Kidney epithelial cell (primary cell): ENCODE results near the gene DIP2C. TPM values are rescaled to one million over a fixed set of nuclear protein-coding genes. Genes with fewer than 3 reads are reported as not detected.
"Not testable (repeated sequence)": the region's sequence is repeated elsewhere in the genome, so short reads cannot be mapped to it uniquely, and the experiment has no call there.

Source experiments
- DNase-seq: peaks from one replicate; pipeline ENCODE4 v3.0.0-alpha.2; 2010; ENCODE audit warnings: low read depth
- H3K27me3 ChIP-seq: 2 replicates; pipeline ENCODE4 v1.6.0; 2011; ENCODE audit warnings: low read length; ENCODE audit not compliant: control insufficient read depth, insufficient read depth
- H3K36me3 ChIP-seq: 2 replicates; pipeline ENCODE4 v1.5.1; 2011; ENCODE audit warnings: low read length; ENCODE audit not compliant: control insufficient read depth, insufficient read depth
- H3K4me3 ChIP-seq: 2 replicates; pipeline ENCODE4 v1.5.1; 2011; ENCODE audit warnings: low read depth, mild to moderate bottlenecking, control low read depth, low read length
- CTCF ChIP-seq: IDR thresholded peaks from 2 replicates; pipeline ENCODE4 v1.5.1; 2011; ENCODE audit warnings: mild to moderate bottlenecking, moderate library complexity, low read length, control low read depth, inconsistent platforms; ENCODE audit not compliant: insufficient read depth, poor library complexity, severe bottlenecking
- total RNA-seq: library from RNA; depleted of rRNA; stranded (reverse); fragments of >200 nt; gene quantifications from 2 replicates; pipeline ENCODE4 v1.2.3, GENCODE V29; 2015

Gene DIP2C
- total RNA-seq, 1 donor from 2014 or later: 19.2 TPM

- no peak for DNase-seq
- Histone ChIP-seq H3K36me3 (no peaks in the 10 kb centered on the region), H3K27me3 (no peaks in the 10 kb centered on the region), H3K4me3 (no peak overlapping the region)
- no peak for TF ChIP-seq CTCF
Measured at GRCh38 chr10:660413-660969, 29.0 kb downstream of the DIP2C start.

GRCh38 chr10:659688-660141 is 29.8 kb downstream of the DIP2C start:
- Histone ChIP-seq H3K27me3 (no peaks in the 10 kb centered on the region), H3K4me3 (no peak overlapping the region)
- peak; percentile 65 for DNase-seq

DNA sequence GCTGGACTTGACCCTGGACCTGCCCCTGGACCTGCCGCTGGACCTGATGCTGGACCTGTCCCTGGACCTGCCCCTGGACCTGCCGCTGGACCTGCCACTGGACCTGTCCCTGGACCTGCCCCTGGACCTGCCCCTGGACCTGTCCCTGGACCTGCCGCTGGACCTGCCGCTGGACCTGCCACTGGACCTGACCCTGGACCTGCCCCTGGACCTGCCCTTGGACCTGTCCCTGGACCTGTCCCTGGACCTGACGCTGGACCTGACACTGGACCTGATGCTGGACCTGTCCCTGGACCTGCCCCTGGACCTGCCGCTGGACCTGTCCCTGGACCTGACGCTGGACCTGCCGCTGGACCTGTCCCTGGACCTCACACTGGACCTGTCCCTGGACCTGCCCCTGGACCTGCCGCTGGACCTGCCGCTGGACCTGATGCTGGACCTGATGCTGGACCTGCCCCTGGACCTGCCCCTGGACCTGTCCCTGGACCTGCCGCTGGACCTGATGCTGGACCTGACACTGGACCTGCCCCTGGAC is 31.6 kb downstream of the DIP2C start:
- DNase-seq, H3K4me3 ChIP-seq, H3K27me3 ChIP-seq, H3K36me3 ChIP-seq: not testable (repeated sequence)

More at GRCh38 chr10:659688-660141, 29.8 kb downstream of the DIP2C start:
- no peaks in the 10 kb centered on the region for H3K36me3 ChIP-seq
- TF ChIP-seq CTCF: no peak

GRCh38 chr10:656883-657282 is 32.6 kb downstream of the DIP2C start:
- H3K4me3 ChIP-seq: no peak overlapping the region
- no peak for TF ChIP-seq CTCF
- DNase-seq: no peak
- H3K36me3 ChIP-seq: no peaks in the 10 kb centered on the region
- no peaks in the 10 kb centered on the region for H3K27me3 ChIP-seq

- H3K27me3 ChIP-seq: no peaks in the 10 kb centered on the region
- DNase-seq: no peak
- no peaks in the 10 kb centered on the region for H3K36me3 ChIP-seq
- no peak overlapping the region for H3K4me3 ChIP-seq
- no peak for TF ChIP-seq CTCF
Measured at GRCh38 chr10:655184-655583, 34.3 kb downstream of the DIP2C start.

DNA sequence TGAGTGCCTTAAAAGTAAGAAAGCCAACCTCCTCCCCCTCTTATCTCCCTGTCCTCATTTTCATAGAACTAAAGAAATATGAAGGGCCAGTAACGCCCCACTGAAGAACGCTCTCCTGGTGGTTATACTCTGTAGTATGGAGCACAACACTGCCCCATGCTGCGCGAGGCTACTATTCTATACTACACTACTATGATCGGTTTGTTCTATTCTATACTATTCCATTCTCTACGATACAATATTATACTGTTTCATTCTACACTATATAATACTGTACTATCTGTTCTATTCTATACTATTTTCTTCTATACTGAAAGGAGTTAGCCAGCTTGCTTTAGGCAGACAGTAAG is 34.8 kb downstream of the DIP2C start:
- no peak for TF ChIP-seq CTCF
- Histone ChIP-seq H3K36me3 (no peaks in the 10 kb centered on the region), H3K4me3 (no peak overlapping the region), H3K27me3 (no peaks in the 10 kb centered on the region)
- no peak for DNase-seq
